Ovary (tissue), 9 donors: ENCODE data around the gene IL18. TPM values are rescaled to one million over a fixed set of nuclear protein-coding genes. Genes with fewer than 3 reads are reported as not detected.
"Not testable (repeated sequence)": the region's sequence is repeated elsewhere in the genome, so short reads cannot be mapped to it uniquely, and the experiment has no call there.

Source experiments
- DNase-seq, 5 donors: peaks; one replicate each; pipeline ENCODE4 v3.0.0-alpha.2; 2019 to 2020
- H3K27ac ChIP-seq, 2 donors: fragments of 200-600 bp; one replicate each; pipeline versions ENCODE4 v1.5.1 to v1.8.0; 2019 to 2022
- H3K27me3 ChIP-seq: fragments of 200-600 bp; one replicate; pipeline ENCODE4 v1.8.0; 2022
- H3K36me3 ChIP-seq: fragments of 200-600 bp; sonication (generic); one replicate; pipeline ENCODE4 v1.5.1; 2019
- H3K4me1 ChIP-seq: one replicate; pipeline ENCODE4 v1.8.1; 2013; ENCODE audit warnings: mild to moderate bottlenecking, moderate library complexity; ENCODE audit not compliant: insufficient read depth
- H3K4me3 ChIP-seq: fragments of 200-600 bp; sonication (generic); one replicate; pipeline ENCODE4 v1.5.1; 2017
- H3K9me3 ChIP-seq, 2 donors: fragments of 200-600 bp in 1 of 2; sonication (generic) in 1 of 2; one replicate each; pipeline versions ENCODE4 v1.5.1 to v1.8.1; 2013 to 2019; ENCODE audit warnings: mild to moderate bottlenecking in 1 of 2, moderate library complexity in 1 of 2
- EP300 ChIP-seq: sonication (generic); formaldehyde crosslinking; IDR thresholded peaks from one replicate; pipeline ENCODE4 v1.6.1; 2017; ENCODE audit warnings: antibody characterized with exemption
- POLR2A ChIP-seq: fragments of 450-650 bp; IDR thresholded peaks from one replicate; pipeline ENCODE4 v1.6.1; 2017; ENCODE audit warnings: antibody characterized with exemption, mild to moderate bottlenecking, moderate library complexity
- WGBS, 3 donors: extraction: QIAGEN DNeasy Blood & Tissue Kit in 1 of 3; methylation state at CpG; one replicate each; pipeline versions ENCODE4 v1.1.5 to v1.1.7; 2013 to 2017; 5-methylcytosine and 5-hydroxymethylcytosine counted together
- intact Hi-C, 4 donors: fragments of 100-400 bp; cut with DNase I; formaldehyde crosslinking; loops; one replicate each; pipeline versions ENCODE4 v1.11.0 to v1.15.1; 2022 to 2023
- polyA plus RNA-seq, 2 donors: library from polyadenylated mRNA; stranded (reverse); fragments of 200-250 nt in 1 of 2; fragments of 350-450 nt in 1 of 2; fragmentation: Illumina TruSeq in 1 of 2; extraction: RNeasy Lipid Tissue Mini Kit (QIAGEN cat#74804) in 1 of 2; gene quantifications; one replicate each; pipeline ENCODE4 v1.2.3, GENCODE V29; 2013 to 2014
- total RNA-seq, 7 donors: library from RNA; depleted of rRNA in 2 of 7; stranded (reverse); fragments of >200 nt in 2 of 7; fragmentation: NEBNext Ultra II Directional in 3 of 7; extraction: Animal tissue kit (Norgen Biotek cat#: 25700) in 3 of 7; gene quantifications; one replicate each; pipeline versions ENCODE4 v1.1.0 to v1.2.4, GENCODE V29; 2016 to 2023
- TF ChIP-seq, protein P1 (sequence below), 3 donors: fragments of 450-650 bp in 2 of 3; fragments of 200-600 bp in 1 of 3; IDR thresholded peaks; one replicate each; pipeline versions ENCODE4 v1.5.1 to v1.8.0; 2016 to 2022; ENCODE audit warnings: antibody characterized with exemption in 3 of 3, mild to moderate bottlenecking in 1 of 3
- donor health status: DM: no; HTN: no; CAD: no; lungs with moderate emphysema.
- donor health status: DM: no; HTN: no; CAD: no.
- donor health status: Bipolar disorder and iron deficiency.
- donor health status: DM: yes; HTN: yes; CAD: no.
- donor health status: DM: no; HTN: no; CAD: no.
- donor health status: DM: yes; HTN: yes; CAD: no.

The IL18 gene
- total and polyA plus RNA-seq, 9 donors: 1.7 to 17.1 (median 3.5) TPM

GRCh38 chr11:112210890-112211289, 47.0 kb upstream of the IL18 start:
- WGBS, 3 donors: 84 to 96% (median 94%) methylated on average over 1 of the region's 1 CpG
- Histone ChIP-seq H3K9me3 (no peaks in the 10 kb centered on the region), H3K27ac (no peak overlapping the region), H3K36me3 (no peaks in the 10 kb centered on the region), H3K27me3 (no peaks in the 10 kb centered on the region), H3K4me1 (no peaks in the 10 kb centered on the region), H3K4me3 (no peak overlapping the region)
- intact Hi-C loops: loop anchor here in 1 of 4 donors (10.0 kb wide), 1 partner anchor 1084 kb away; no protein-coding TSS in a partner anchor
- no peak for DNase-seq
- TF ChIP-seq, protein P1, sequence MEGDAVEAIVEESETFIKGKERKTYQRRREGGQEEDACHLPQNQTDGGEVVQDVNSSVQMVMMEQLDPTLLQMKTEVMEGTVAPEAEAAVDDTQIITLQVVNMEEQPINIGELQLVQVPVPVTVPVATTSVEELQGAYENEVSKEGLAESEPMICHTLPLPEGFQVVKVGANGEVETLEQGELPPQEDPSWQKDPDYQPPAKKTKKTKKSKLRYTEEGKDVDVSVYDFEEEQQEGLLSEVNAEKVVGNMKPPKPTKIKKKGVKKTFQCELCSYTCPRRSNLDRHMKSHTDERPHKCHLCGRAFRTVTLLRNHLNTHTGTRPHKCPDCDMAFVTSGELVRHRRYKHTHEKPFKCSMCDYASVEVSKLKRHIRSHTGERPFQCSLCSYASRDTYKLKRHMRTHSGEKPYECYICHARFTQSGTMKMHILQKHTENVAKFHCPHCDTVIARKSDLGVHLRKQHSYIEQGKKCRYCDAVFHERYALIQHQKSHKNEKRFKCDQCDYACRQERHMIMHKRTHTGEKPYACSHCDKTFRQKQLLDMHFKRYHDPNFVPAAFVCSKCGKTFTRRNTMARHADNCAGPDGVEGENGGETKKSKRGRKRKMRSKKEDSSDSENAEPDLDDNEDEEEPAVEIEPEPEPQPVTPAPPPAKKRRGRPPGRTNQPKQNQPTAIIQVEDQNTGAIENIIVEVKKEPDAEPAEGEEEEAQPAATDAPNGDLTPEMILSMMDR (IDR thresholded peaks at IDR 0.05): no peak
- TF ChIP-seq EP300 (no peak), POLR2A (no peak)

- no peak for DNase-seq
- TF ChIP-seq POLR2A: no peak
- no peak for TF ChIP-seq EP300
- TF ChIP-seq, protein P1 (IDR thresholded peaks at IDR 0.05): no peak
- Histone ChIP-seq H3K27ac (no peak overlapping the region), H3K36me3 (no peaks in the 10 kb centered on the region), H3K4me1 (no peaks in the 10 kb centered on the region), H3K9me3 (no peaks in the 10 kb centered on the region), H3K4me3 (no peak overlapping the region), H3K27me3 (no peaks in the 10 kb centered on the region)
- WGBS, 3 donors: 93 to 96% (median 94%) methylated on average over 23 of the region's 23 CpGs
- intact Hi-C loops: no loop called here
Measured at GRCh38 chr11:112206071-112206470, 42.2 kb upstream of the IL18 start.

GRCh38 chr11:112200252-112200651, 36.4 kb upstream of the IL18 start:
- H3K36me3 ChIP-seq: no peaks in the 10 kb centered on the region
- no peaks in the 10 kb centered on the region for H3K9me3 ChIP-seq
- no peaks in the 10 kb centered on the region for H3K4me1 ChIP-seq
- no peak overlapping the region for H3K4me3 ChIP-seq
- no peak for TF ChIP-seq POLR2A
- no peak overlapping the region for H3K27ac ChIP-seq
- H3K27me3 ChIP-seq: no peaks in the 10 kb centered on the region
- no peak for DNase-seq
- 41 to 46% (median 41%) methylated on average over 2 of the region's 2 CpGs for WGBS, 3 donors
- intact Hi-C loops: no loop called here

- WGBS, 3 donors: 82 to 85% (median 84%) methylated on average over 4 of the region's 4 CpGs
- H3K27me3 ChIP-seq, H3K4me3 ChIP-seq, intact Hi-C loops, DNase-seq, H3K27ac ChIP-seq, H3K36me3 ChIP-seq, H3K9me3 ChIP-seq, H3K4me1 ChIP-seq: not testable (repeated sequence)
Measured at GRCh38 chr11:112199101-112199500, 35.2 kb upstream of the IL18 start.

- no peaks in the 10 kb centered on the region for H3K9me3 ChIP-seq
- DNase-seq: no peak
- no peak overlapping the region for H3K4me3 ChIP-seq
- intact Hi-C loops: no loop called here
- no peak for TF ChIP-seq EP300
- TF ChIP-seq POLR2A: no peak
- TF ChIP-seq, protein P1 (IDR thresholded peaks at IDR 0.05): no peak
- 92 to 99% (median 93%) methylated on average over 2 of the region's 2 CpGs for WGBS, 3 donors
- H3K27ac ChIP-seq: no peak overlapping the region
- H3K4me1 ChIP-seq: no peaks in the 10 kb centered on the region
- H3K36me3 ChIP-seq: no peaks in the 10 kb centered on the region
- H3K27me3 ChIP-seq: no peaks in the 10 kb centered on the region
Measured at GRCh38 chr11:112196519-112197087, 32.7 kb upstream of the IL18 start.
